HEK293 (cell line): ENCODE measurements around the gene SMIM14.

Experiments
- BCL11B ChIP-seq: fragments of 450-650 bp; formaldehyde crosslinking; IDR thresholded peaks from 2 replicates; pipeline ENCODE4 v1.5.1; 2016; ENCODE audit warnings: low read depth, missing biosample characterization, missing genetic modification characterization
- CTCF ChIP-seq: fragments of 450-650 bp; formaldehyde crosslinking; IDR thresholded peaks from 2 replicates; pipeline ENCODE4 v1.5.1; 2016; ENCODE audit warnings: missing biosample characterization, missing genetic modification characterization
- HOXA7 ChIP-seq: sonication (generic); formaldehyde crosslinking; IDR thresholded peaks from 2 replicates; pipeline ENCODE4 v1.8.1; 2022; ENCODE audit warnings: missing genetic modification reagents, borderline replicate concordance
- KLF16 ChIP-seq: fragments of 450-650 bp; formaldehyde crosslinking; IDR thresholded peaks from 2 replicates; pipeline ENCODE4 v1.5.1; 2017; ENCODE audit warnings: missing biosample characterization, missing genetic modification characterization
- YY1 ChIP-seq: fragments of 450-650 bp; formaldehyde crosslinking; IDR thresholded peaks from 2 replicates; pipeline ENCODE4 v1.5.1; 2018; ENCODE audit warnings: missing biosample characterization, missing genetic modification characterization
- ZNF169 ChIP-seq: fragments of 450-650 bp; formaldehyde crosslinking; IDR thresholded peaks from 2 replicates; pipeline ENCODE4 v1.5.1; 2016; ENCODE audit warnings: missing biosample characterization, missing genetic modification characterization
- ZNF24 ChIP-seq: fragments of 450-650 bp; formaldehyde crosslinking; IDR thresholded peaks from 2 replicates; pipeline ENCODE4 v1.5.1; 2016; ENCODE audit warnings: missing biosample characterization, missing genetic modification characterization
- ZNF521 ChIP-seq: fragments of 450-650 bp; formaldehyde crosslinking; IDR thresholded peaks from 2 replicates; pipeline ENCODE4 v1.5.1; 2017; ENCODE audit warnings: missing biosample characterization, mild to moderate bottlenecking, missing genetic modification characterization
- ZSCAN23 ChIP-seq: fragments of 450-650 bp; formaldehyde crosslinking; IDR thresholded peaks from 2 replicates; pipeline ENCODE4 v1.5.1; 2016; ENCODE audit warnings: missing biosample characterization, missing genetic modification characterization
- TF ChIP-seq, protein P1 (sequence below): fragments of 450-650 bp; formaldehyde crosslinking; IDR thresholded peaks from 2 replicates; pipeline ENCODE4 v1.5.1; 2016; ENCODE audit warnings: missing biosample characterization, missing genetic modification characterization
- TF ChIP-seq, protein P2 (sequence below): sonication (generic); formaldehyde crosslinking; IDR thresholded peaks from 2 replicates; pipeline ENCODE4 v1.8.1; 2022; ENCODE audit warnings: mild to moderate bottlenecking, moderate library complexity, missing genetic modification reagents

- no peak for TF ChIP-seq ZNF521 (tag by site-specific recombination)
- TF ChIP-seq CTCF (tag by site-specific recombination) = no peak
- no peak for TF ChIP-seq KLF16 (tag by site-specific recombination)
- no peak for TF ChIP-seq ZNF24 (tag by site-specific recombination)
- no peak for TF ChIP-seq ZNF169
- TF ChIP-seq BCL11B (tag by site-specific recombination) = no peak
- TF ChIP-seq, protein P1, sequence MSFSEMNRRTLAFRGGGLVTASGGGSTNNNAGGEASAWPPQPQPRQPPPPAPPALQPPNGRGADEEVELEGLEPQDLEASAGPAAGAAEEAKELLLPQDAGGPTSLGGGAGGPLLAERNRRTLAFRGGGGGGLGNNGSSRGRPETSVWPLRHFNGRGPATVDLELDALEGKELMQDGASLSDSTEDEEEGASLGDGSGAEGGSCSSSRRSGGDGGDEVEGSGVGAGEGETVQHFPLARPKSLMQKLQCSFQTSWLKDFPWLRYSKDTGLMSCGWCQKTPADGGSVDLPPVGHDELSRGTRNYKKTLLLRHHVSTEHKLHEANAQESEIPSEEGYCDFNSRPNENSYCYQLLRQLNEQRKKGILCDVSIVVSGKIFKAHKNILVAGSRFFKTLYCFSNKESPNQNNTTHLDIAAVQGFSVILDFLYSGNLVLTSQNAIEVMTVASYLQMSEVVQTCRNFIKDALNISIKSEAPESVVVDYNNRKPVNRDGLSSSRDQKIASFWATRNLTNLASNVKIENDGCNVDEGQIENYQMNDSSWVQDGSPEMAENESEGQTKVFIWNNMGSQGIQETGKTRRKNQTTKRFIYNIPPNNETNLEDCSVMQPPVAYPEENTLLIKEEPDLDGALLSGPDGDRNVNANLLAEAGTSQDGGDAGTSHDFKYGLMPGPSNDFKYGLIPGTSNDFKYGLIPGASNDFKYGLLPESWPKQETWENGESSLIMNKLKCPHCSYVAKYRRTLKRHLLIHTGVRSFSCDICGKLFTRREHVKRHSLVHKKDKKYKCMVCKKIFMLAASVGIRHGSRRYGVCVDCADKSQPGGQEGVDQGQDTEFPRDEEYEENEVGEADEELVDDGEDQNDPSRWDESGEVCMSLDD (tag by site-specific recombination) = no peak
- no peak for TF ChIP-seq YY1 (tag by site-specific recombination)
- TF ChIP-seq ZSCAN23 = no peak
- TF ChIP-seq, protein P2, sequence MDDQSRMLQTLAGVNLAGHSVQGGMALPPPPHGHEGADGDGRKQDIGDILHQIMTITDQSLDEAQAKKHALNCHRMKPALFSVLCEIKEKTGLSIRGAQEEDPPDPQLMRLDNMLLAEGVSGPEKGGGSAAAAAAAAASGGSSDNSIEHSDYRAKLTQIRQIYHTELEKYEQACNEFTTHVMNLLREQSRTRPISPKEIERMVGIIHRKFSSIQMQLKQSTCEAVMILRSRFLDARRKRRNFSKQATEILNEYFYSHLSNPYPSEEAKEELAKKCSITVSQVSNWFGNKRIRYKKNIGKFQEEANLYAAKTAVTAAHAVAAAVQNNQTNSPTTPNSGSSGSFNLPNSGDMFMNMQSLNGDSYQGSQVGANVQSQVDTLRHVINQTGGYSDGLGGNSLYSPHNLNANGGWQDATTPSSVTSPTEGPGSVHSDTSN (CRISPR knock-in tag) = no peak
- TF ChIP-seq HOXA7 (CRISPR knock-in tag) = no peak
Observed at GRCh38 chr4:39648213-39648612, 9.5 kb upstream of the SMIM14 start.
